HUES6 (cell line): ENCODE results near the gene AKAP10.
"Not testable (repeated sequence)": the region's sequence is repeated elsewhere in the genome, so short reads cannot be mapped to it uniquely, and the experiment has no call there.

Source experiments
- H3K27ac ChIP-seq: 2 replicates; pipeline ENCODE4 v1.7.0; 2013; ENCODE audit warnings: low read depth, mild to moderate bottlenecking, low read length, inconsistent platforms
- H3K27me3 ChIP-seq: 2 replicates; pipeline ENCODE4 v1.6.1; 2013; ENCODE audit warnings: low read length; ENCODE audit not compliant: control insufficient read depth, insufficient read depth
- H3K36me3 ChIP-seq: 2 replicates; pipeline ENCODE4 v1.6.1; 2013; ENCODE audit warnings: low read length; ENCODE audit not compliant: control insufficient read depth, insufficient read depth
- H3K4me1 ChIP-seq: 2 replicates; pipeline ENCODE4 v1.6.1; 2013; ENCODE audit warnings: low read length; ENCODE audit not compliant: control insufficient read depth, insufficient read depth
- H3K4me3 ChIP-seq: 2 replicates; pipeline ENCODE4 v1.5.1; 2013; ENCODE audit warnings: low read depth, low read length
- H3K9ac ChIP-seq: one replicate; pipeline ENCODE4 v1.6.1; 2013; ENCODE audit warnings: mild to moderate bottlenecking, low read length
- H3K9me3 ChIP-seq: 2 replicates; pipeline ENCODE4 v1.6.1; 2013; ENCODE audit warnings: low read depth, low read length; ENCODE audit not compliant: control insufficient read depth, insufficient read depth

Gene AKAP10

GRCh38 chr17:19865021-19865420 lies 112.6 kb downstream of the AKAP10 start:
- Histone ChIP-seq H3K4me1 (peaks cover 3% of the 10 kb centered on the region; the same call in 1 of the 2 replicates), H3K4me3 (no peak overlapping the region), H3K27ac (no peak overlapping the region), H3K36me3 (no peaks in the 10 kb centered on the region), H3K27me3 (peaks cover 13% of the 10 kb centered on the region), H3K9ac (no peak overlapping the region), H3K9me3 (no peaks in the 10 kb centered on the region)

GRCh38 chr17:19860647-19861177 lies 116.9 kb downstream of the AKAP10 start:
- not testable (repeated sequence) for H3K9ac ChIP-seq, H3K27me3 ChIP-seq, H3K4me3 ChIP-seq, H3K4me1 ChIP-seq, H3K27ac ChIP-seq, H3K9me3 ChIP-seq, H3K36me3 ChIP-seq

- H3K4me1 ChIP-seq, result no peaks in the 10 kb centered on the region
- no peak overlapping the region for H3K4me3 ChIP-seq
- no peaks in the 10 kb centered on the region for H3K9me3 ChIP-seq
- H3K27ac ChIP-seq, result no peak overlapping the region
- no peak overlapping the region for H3K9ac ChIP-seq
- no peaks in the 10 kb centered on the region for H3K27me3 ChIP-seq
- peaks cover 3% of the 10 kb centered on the region; the same call in 1 of the 2 replicates for H3K36me3 ChIP-seq
Observed at GRCh38 chr17:19857640-19858039, 120.0 kb downstream of the AKAP10 start.
